Hematopoietic multipotent progenitor cell (in vitro differentiated cells): ENCODE measurements around the gene RAPGEF1. TPM values are rescaled to one million over a fixed set of nuclear protein-coding genes. Genes with fewer than 3 reads are reported as not detected.
A peak's percentile ranks its signal among the peaks of the same experiment; 100 is the strongest.
"Not testable (repeated sequence)": the region's sequence is repeated elsewhere in the genome, so short reads cannot be mapped to it uniquely, and the experiment has no call there.

Experiments
- DNase-seq, 3 donors: peaks; one replicate each; pipeline ENCODE4 v3.0.0-alpha.2; 2011 to 2015; ENCODE audit warnings: low read depth in 2 of 3, low spot score in 2 of 3
- total RNA-seq: library from RNA; depleted of rRNA; stranded (reverse); fragments of >200 nt; gene quantifications from one replicate; pipeline ENCODE4 v1.2.3, GENCODE V29; 2012

Gene RAPGEF1
- total RNA-seq, 1 donor = 26.1 TPM

- DNase-seq = no peak
These were observed 65.2 kb downstream of the RAPGEF1 start for GRCh38 chr9:131674425-131675421.

DNA sequence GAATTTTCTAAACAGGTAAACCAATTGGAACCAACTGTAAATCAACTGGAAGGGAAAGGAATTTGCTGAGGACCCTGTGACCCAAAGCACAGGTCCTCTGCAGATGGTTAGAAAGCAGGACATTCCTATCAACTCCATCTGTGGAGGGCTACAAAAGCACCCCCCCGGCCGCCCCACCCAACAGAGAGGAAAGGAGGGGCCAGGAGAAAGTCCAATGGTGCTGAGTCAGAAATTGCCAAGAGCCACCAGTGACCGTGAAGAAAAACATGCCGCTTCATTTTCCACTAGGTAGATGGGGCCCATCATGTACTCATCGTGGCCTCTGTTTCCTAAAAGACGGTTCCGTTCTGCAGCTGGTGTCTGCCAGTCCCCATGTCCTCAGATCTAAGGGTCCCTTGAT is 66.3 kb downstream of the RAPGEF1 start:
- DNase-seq = no peak

- DNase-seq = no peak
These were observed 66.8 kb downstream of the RAPGEF1 start for GRCh38 chr9:131673068-131673467.

GRCh38 chr9:131672451-131672850 is 67.4 kb downstream of the RAPGEF1 start:
- DNase-seq = no peak

- DNase-seq = no peak
These were observed 68.7 kb downstream of the RAPGEF1 start for GRCh38 chr9:131671133-131671520.

DNA sequence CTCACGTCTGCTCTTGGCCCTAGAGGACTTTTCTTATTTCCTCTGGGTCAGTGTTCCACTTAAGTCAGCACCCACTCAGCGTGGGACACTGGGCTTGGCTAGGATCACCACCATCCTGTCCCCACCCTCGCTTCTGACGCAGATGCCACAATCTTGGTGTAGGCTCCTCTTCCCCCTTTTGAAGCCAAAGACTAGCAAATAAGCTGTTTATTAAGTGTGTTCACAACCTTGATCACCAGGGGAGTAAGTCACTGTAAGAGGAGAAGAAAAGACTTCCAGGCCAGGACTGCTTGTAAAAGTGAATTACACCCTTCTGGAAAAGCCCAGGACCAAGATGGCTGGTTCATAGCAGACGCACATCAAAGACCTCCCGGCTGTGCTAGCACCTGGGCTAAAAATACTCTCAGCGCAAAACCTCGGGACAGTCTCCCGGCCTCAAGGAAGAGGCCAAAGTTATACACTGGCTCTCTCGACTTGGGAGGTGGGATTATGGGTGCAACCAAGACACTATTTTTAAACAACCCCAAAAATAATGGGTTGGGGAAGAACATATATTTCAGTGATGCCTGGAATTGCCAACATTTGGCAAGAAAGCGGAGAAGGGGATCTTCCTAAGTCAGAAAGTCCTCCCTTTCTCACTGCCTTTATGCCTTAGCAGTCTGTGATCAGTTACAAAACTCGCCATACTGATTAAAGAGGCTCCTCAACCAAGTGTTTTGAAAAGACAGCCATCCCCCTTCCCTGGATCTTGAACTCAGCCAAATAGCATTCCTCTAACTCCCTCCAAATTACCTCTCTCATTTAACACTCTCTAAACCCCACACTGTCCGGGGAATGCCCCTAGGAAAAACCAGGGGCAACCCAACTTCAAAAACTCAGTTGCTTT is 69.4 kb downstream of the RAPGEF1 start:
- no peak for DNase-seq

DNA sequence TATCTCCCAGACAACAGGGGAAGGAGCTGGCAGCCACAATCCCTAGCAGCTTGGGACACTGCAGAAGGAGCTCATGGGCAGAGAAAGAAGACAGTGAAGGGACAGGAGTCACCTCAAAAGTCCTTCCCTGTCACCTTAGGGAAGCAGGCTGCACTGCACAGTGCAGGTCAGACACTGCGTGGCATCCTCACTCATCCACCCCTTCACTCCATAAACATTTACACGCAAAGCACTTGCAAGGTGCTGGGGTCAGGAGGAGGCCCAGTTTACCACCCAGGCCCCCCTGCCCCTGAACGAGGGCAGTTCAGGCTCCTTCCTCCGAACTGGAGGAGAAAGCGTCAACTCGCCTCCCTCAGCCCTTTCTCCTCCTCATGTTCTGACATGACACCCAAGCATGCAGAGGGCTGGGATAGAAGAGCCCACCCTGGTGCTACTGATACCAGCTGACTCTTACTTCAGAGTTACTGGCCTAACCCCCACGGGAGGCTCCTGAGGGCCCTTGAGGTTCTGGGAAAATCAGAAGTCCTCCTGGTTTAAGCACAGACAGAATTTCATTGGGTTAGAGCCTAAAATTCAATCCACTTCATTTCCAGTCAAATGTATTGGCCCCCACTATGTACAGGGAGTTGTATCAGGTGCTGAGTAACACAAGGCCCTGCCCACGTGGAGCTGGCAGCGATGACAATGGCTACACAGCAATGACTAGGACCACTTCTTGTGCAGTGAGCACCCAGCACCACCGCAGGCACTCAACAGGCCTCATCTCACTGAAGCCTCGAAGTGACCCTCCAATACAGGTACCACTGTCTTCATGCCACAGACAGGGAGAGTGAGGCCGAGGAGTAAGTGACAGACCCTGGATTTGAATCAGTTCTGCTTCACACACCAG is 70.4 kb downstream of the RAPGEF1 start:
- no peak for DNase-seq

DNA sequence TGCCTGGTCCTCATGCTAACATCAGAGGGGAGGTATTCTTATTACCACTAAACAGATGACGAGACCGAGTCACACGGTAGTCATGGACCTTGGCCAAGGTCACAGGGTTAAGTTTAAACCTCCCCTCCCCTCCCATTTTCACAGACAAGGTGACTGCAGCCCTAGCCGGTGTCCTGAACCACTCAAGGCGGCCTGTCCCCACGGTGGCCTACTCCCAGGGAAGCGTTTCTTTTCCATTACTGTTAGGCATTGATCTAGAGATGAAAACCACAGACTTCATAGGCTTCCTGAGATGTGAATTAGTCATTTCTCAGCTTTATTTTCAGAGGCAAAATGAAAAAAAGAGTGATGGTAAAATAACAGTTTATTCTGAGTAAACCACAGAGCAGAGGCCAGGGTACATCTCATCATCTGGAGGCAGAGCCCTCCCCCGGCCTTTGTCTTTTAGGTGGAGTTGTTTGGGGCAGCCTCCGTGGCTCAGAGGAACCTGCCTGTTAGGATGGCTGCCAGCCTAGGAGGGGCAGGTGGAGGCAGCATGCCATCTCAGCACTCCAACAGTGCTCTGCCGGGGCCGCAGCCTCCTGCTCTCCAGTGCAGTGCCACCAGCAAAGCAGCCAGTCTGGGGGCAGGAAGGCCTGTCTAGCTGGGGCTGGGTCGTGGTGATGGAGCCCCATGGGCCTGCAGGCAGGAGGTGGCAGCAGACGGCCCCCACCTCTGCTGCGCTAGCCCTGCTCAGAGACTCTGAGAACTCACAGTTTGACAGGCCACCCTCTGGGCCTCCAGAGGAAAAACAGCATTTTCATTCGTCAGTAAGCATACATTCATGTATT is 71.2 kb downstream of the RAPGEF1 start:
- peak in 2 of 3 donors; percentile 67 to 76 for DNase-seq

DNA sequence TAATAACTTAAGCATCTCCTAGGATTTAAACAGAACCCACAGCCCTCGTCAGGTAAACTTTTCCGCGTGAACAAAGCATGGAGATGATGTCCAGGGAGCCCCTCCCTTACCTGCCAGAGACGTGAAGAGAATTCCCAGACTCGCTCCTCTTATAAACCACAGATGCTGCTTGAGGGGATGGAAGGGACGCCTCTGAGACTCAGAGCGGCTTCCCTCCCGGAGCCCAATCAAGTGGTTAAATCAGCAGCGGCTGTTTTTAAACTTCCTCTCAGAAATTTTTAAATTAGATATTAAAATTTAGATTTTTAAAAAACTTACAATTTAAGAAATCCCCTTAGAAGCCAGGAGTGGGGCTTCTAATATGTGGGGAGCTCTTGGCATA is 71.8 kb downstream of the RAPGEF1 start:
- DNase-seq = no peak

- DNase-seq = no peak
These were observed 72.3 kb downstream of the RAPGEF1 start for GRCh38 chr9:131667576-131667975.

DNA sequence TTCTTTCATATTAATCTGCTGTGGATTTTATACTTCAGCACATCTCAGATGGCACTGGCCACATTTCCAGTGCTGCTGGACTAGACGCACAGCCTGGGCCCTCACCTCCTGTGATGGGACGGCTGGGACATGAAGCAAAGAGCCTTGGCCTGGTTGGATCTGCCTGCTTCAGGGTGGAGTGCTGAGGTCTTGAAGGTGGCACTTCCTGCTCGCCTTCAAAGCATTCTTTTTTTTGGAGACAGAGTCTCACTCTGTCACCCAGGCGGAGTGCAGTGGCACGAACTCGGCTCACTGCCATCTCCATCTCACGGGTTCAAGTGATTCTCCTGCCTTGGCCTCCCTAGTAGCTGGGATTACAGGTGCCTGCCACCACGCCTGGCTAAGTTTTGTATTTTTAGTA is 73.1 kb downstream of the RAPGEF1 start:
- DNase-seq = no peak

DNA sequence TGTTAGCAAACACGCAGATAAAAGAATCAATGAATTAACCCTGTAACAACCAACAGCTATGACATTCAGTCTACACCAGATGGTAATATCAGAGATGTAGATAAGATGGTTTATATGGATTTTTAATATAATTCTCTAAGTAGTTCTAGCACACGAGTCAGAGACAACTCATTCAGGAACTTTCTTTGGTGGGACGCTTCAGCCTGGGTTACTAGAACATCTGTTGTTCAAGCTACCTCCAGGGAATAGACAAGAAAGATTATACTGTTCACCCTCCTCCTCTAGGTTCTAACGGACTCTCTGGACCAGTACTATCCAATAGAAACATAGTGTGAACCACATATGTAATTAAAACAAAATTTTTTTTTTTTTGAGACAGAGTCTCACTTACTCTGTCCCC is 73.8 kb downstream of the RAPGEF1 start:
- DNase-seq = no peak

- DNase-seq = no peak
These were observed 76.6 kb downstream of the RAPGEF1 start for GRCh38 chr9:131663288-131663687.

- DNase-seq = not testable (repeated sequence)
These were observed 77.6 kb downstream of the RAPGEF1 start for GRCh38 chr9:131662289-131662621.

DNA sequence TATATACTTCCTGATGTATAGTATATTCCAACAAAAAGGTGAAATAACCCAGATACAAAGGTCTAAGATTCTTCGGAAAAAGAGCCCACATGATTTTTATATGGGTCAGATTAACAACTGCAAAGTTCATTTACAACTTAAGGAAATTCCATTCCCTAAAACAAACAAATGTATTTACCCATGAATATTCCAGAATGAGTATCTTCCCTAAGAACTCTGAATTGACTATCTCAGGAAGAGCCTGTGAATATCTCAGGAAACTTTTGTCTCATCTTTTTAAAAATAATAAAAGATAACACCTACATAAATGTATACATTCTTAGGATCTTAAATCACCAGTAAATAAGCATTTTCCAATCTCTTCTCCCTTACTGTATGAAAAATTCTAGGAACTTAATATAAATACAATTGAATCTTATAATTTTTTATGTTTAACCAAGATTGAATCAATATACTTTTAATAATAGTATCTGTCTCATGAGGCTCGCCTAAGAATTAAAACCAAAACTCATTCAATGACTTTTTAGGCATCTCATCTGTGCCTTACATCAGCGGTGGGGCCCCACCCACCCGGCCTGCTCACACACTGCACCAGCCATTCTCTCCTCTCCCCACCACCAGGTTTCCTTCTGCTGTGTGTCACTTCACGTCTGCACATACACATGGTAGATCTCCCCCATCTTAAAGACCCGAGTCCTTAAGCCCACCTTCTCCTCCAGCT is 78.1 kb downstream of the RAPGEF1 start:
- DNase-seq = no peak

- DNase-seq = no peak
These were observed 79.1 kb downstream of the RAPGEF1 start for GRCh38 chr9:131660466-131661405.

DNA sequence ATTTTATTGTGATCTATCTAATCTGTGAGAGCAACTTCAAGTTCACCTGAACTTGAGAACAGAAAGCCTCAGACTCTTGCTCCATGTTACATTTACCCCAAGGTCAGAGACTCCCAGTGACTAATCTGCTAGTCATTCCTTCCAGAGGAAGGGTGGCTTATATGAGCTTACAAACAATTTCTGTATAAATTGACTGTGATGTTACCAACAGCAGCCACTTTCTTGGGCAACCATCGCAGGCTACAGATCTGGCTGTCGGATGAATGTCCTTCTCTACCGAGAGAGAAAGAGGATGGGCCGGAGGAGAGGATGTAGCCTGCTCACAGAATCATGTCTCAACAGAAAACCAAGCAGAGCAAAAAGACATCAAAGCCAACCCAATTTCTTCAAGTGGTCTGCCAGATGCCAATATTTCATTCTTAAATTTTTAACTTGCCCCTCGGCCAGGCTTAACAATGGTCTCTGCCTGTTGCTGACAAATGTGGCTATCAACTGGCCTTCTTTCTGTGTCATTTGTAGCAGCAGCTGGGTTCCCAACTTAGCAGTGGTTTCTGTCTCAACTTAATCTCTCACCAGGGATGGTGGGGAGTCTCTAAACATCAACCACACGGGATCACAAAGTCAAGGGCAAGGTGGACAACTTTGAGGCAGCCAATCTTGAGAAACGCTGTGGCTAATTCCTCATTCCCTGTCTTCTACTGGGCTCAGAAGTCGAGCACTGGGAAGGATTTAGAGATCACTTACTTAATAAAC is 81.3 kb downstream of the RAPGEF1 start:
- DNase-seq = no peak
